IMR-90 (cell line): Measurements from ENCODE around the gene GATA2. TPM values are rescaled to one million over a fixed set of nuclear protein-coding genes. Genes with fewer than 3 reads are reported as not detected.

Experiments
- ATAC-seq: fragments of 200-7000 bp; cut with Tn5 transposase; 2 replicates; pipeline ENCODE4 v1.9.1; 2020; ENCODE audit warnings: low read depth, mild to moderate bottlenecking, moderate library complexity
- BruUV-seq: library from RNA; stranded (reverse); fragments of 400-500 nt; replicated peaks from 2 replicates; lab custom pipeline; 2021; lab: Mats Ljungman, UMichigan
- CTCF ChIA-PET: fragments of 300-600 bp; formaldehyde crosslinking; extraction: SDS; loops from one replicate; lab custom pipeline; 2021; ENCODE audit warnings: antibody characterized with exemption; lab: Yijun Ruan, JAX
- POLR2A ChIA-PET: fragments of 300-600 bp; sonication (Branson Sonifier 250); formaldehyde crosslinking; loops from one replicate; lab custom pipeline; 2022; ENCODE audit warnings: antibody characterized with exemption; ENCODE audit not compliant: unreplicated experiment; lab: Charles Lee
- DNase-seq: peaks from one replicate; pipeline ENCODE4 v3.0.0; 2013
- H2AFZ ChIP-seq: replicated peaks from 2 replicates; pipeline ENCODE3; 2013; ENCODE audit warnings: low read length, mild to moderate bottlenecking; ENCODE audit not compliant: poor library complexity
- H2AK5ac ChIP-seq: 2 replicates; pipeline ENCODE4 v1.6.1; 2013; ENCODE audit warnings: low read depth, low read length, inconsistent platforms
- H2AK9ac ChIP-seq: replicated peaks from 2 replicates; pipeline ENCODE3; 2013; ENCODE audit warnings: mild to moderate bottlenecking, low read depth, low read length, moderate library complexity; ENCODE audit not compliant: poor library complexity
- H2BK120ac ChIP-seq: 2 replicates; pipeline ENCODE4 v1.6.1; 2013; ENCODE audit warnings: low read depth, low read length, inconsistent platforms
- H2BK15ac ChIP-seq: 3 replicates; pipeline ENCODE4 v1.6.1; 2013; ENCODE audit warnings: low read depth, low read length, inconsistent platforms
- H2BK20ac ChIP-seq: 2 replicates; pipeline ENCODE4 v1.6.1; 2013; ENCODE audit warnings: low read depth, mild to moderate bottlenecking, inconsistent platforms, low read length, moderate library complexity
- H2BK5ac ChIP-seq: 2 replicates; pipeline ENCODE4 v1.6.1; 2013; ENCODE audit warnings: mild to moderate bottlenecking, low read depth, low read length, inconsistent platforms; ENCODE audit not compliant: poor library complexity, severe bottlenecking
- H3K14ac ChIP-seq: replicated peaks from 2 replicates; pipeline ENCODE4 v1.6.1; 2013; ENCODE audit warnings: low read depth, low read length, inconsistent platforms
- H3K18ac ChIP-seq: 2 replicates; pipeline ENCODE4 v1.6.1; 2013; ENCODE audit warnings: low read depth, low read length, control low read depth
- H3K23ac ChIP-seq: 2 replicates; pipeline ENCODE4 v1.6.1; 2013; ENCODE audit warnings: low read depth, low read length, inconsistent platforms
- H3K27ac ChIP-seq: 2 replicates; pipeline ENCODE4 v1.5.1; 2013; ENCODE audit warnings: mild to moderate bottlenecking, control low read depth, low read length; ENCODE audit not compliant: insufficient read depth
- H3K27me3 ChIP-seq: 2 replicates; pipeline ENCODE4 v1.6.1; 2013; ENCODE audit warnings: low read length; ENCODE audit not compliant: control insufficient read depth, insufficient read depth
- H3K36me3 ChIP-seq: 2 replicates; pipeline ENCODE4 v1.6.1; 2013; ENCODE audit warnings: low read length, mixed read lengths; ENCODE audit not compliant: control insufficient read depth, insufficient read depth
- H3K4ac ChIP-seq: 2 replicates; pipeline ENCODE4 v1.6.1; 2013; ENCODE audit warnings: low read depth, low read length, inconsistent platforms
- H3K4me1 ChIP-seq: 2 replicates; pipeline ENCODE4 v1.6.1; 2013; ENCODE audit warnings: low read length, mixed read lengths; ENCODE audit not compliant: control insufficient read depth, insufficient read depth
- H3K4me2 ChIP-seq: 2 replicates; pipeline ENCODE4 v1.6.1; 2013; ENCODE audit warnings: low read depth, mild to moderate bottlenecking, control low read depth, low read length, moderate library complexity
- H3K4me3 ChIP-seq: 2 replicates; pipeline ENCODE4 v1.5.1; 2013; ENCODE audit warnings: low read depth, mild to moderate bottlenecking, control low read depth, low read length, moderate library complexity; ENCODE audit not compliant: insufficient read depth
- H3K56ac ChIP-seq: 2 replicates; pipeline ENCODE4 v1.6.1; 2013; ENCODE audit warnings: low read length, inconsistent platforms; ENCODE audit not compliant: insufficient read depth; ENCODE audit errors: extremely low read depth
- H3K79me1 ChIP-seq, 2 experiments: 2 replicates each; pipeline ENCODE4 v1.6.1; 2013; ENCODE audit warnings: low read length in 2 of 2, inconsistent platforms in 1 of 2, low read depth in 1 of 2
- H3K9ac ChIP-seq: 2 replicates; pipeline ENCODE4 v1.6.1; 2013; ENCODE audit warnings: low read depth, low read length, control low read depth
- H3K9me1 ChIP-seq: 2 replicates; pipeline ENCODE4 v1.6.1; 2013; ENCODE audit warnings: low read length, inconsistent platforms; ENCODE audit not compliant: insufficient read depth
- H3K9me3 ChIP-seq: 2 replicates; pipeline ENCODE4 v1.6.1; 2013; ENCODE audit warnings: low read length; ENCODE audit not compliant: control insufficient read depth, insufficient read depth
- H4K20me1 ChIP-seq: 2 replicates; pipeline ENCODE4 v1.6.1; 2013; ENCODE audit warnings: low read length, inconsistent platforms; ENCODE audit not compliant: insufficient read depth
- H4K5ac ChIP-seq: 2 replicates; pipeline ENCODE4 v1.6.1; 2013; ENCODE audit warnings: mild to moderate bottlenecking, low read depth, low read length, control low read depth
- H4K8ac ChIP-seq, 2 experiments: 2 replicates each; pipeline ENCODE4 v1.6.1; 2013; ENCODE audit warnings: low read depth in 2 of 2, low read length in 2 of 2, control low read depth in 1 of 2, inconsistent platforms in 1 of 2
- H4K91ac ChIP-seq: 2 replicates; pipeline ENCODE4 v1.6.1; 2013; ENCODE audit warnings: low read depth, low read length, inconsistent platforms; ENCODE audit not compliant: insufficient read depth
- CHD1 ChIP-seq: IDR thresholded peaks from 2 replicates; pipeline ENCODE4 v1.6.1; 2012; ENCODE audit warnings: low read depth, low read length, improper control_type of control experiment
- MAFK ChIP-seq: IDR thresholded peaks from 2 replicates; pipeline ENCODE4 v1.6.1; 2012; ENCODE audit warnings: low read depth, low read length, improper control_type of control experiment
- WGBS, 2 experiments: methylation state at CpG; one replicate each; pipeline versions ENCODE4 v1.1.5 to v1.1.7; 2013; ENCODE audit warnings: missing lambda C conversion rate in 2 of 2; ENCODE audit not compliant: insufficient read length in 1 of 2; ENCODE audit errors: extremely low coverage in 2 of 2; 5-methylcytosine and 5-hydroxymethylcytosine counted together
- dilution Hi-C: fragments of 300-500 bp; cut with HindIII; formaldehyde crosslinking; loops from one replicate; pipeline ENCODE4 v1.14.3; 2018; ENCODE audit warnings: low sequenced_read_pairs; ENCODE audit not compliant: unreplicated experiment
- in situ Hi-C: fragments of 300-500 bp; cut with MboI; formaldehyde crosslinking; loops from 3 replicates; pipeline ENCODE4 v1.14.3; 2019; ENCODE audit warnings: low sequenced_read_pairs, inconsistent platforms, mixed read lengths
- intact Hi-C: fragments of 100-400 bp; cut with micrococcal nuclease; formaldehyde crosslinking; loops from 2 replicates; pipeline ENCODE4 v1.10.0; 2022
- polyA plus RNA-seq, 3 experiments: library from polyadenylated mRNA; depleted of rRNA; stranded (reverse); fragments of >200 nt; gene quantifications; 2 replicates each; pipeline ENCODE4 v1.2.3, GENCODE V29; 2012; ENCODE audit warnings: low replicate concordance in 1 of 3
- total RNA-seq: library from RNA; depleted of rRNA; stranded (reverse); fragments of >200 nt; gene quantifications from 2 replicates; pipeline ENCODE4 v1.2.3, GENCODE V29; 2012

The GATA2 gene
- total and polyA plus RNA-seq, 2 of the 4 experiments (the other 2 are of a cell fraction), result 2.2 to 13.5 TPM

DNA sequence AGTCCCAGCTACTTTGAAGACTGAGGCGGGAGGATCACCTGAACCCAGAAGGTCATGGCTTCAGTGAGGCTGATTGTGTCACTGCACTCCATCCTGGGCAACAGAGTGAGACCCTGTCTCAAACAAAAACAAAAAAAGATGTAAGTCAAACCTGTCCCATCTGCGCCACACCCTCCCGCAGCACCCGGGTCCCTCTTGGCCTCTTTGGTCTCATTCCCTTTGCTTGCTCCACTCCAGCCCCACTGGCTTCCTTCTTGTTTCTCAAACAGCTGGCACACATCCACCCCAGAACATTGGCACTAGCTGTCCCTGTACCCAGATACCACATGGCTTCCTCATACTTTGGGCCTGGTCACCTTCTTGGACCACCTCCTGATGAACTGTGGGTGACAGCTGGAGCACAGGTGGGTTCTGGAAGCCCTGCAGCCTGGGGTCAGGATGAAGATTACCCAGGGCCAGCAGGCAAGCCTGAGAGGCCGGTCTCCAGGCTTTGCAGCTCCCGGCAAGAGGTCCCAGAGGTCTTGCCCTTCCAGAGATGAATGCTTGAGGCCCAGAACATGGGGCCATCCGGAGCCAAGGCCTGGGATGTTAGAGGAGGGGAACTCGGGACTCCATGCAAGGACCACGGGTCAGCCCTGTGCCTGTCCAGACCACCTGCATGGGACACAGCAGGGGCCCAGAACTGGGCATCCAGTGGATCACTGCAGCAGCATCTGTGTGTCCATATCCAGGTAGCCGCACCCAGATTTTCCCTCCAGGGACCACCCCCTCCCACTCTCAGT, 10.9 kb upstream of the GATA2 start:
- H2AK5ac ChIP-seq, result no peak overlapping the region
- no peak overlapping the region for H3K4ac ChIP-seq
- no peak overlapping the region for H3K4me2 ChIP-seq
- no peak overlapping the region for H3K4me3 ChIP-seq
- TF ChIP-seq CHD1 (no peak), MAFK (no peak)
- H3K18ac ChIP-seq, result no peak overlapping the region
- no peak overlapping the region for H2BK120ac ChIP-seq
- no peak overlapping the region for H2BK15ac ChIP-seq
- no peak overlapping the region for H2AK9ac ChIP-seq
- H4K8ac ChIP-seq, result no peak overlapping the region
- in situ Hi-C loops, result loop anchor here (5.0 kb wide), 1 partner anchor 72 kb away; no protein-coding TSS in a partner anchor
- H3K9ac ChIP-seq, result no peak overlapping the region
- ATAC-seq (no peak), DNase-seq (no peak)
- H3K9me1 ChIP-seq, result no peaks in the 10 kb centered on the region
- peaks cover 2% of the 10 kb centered on the region; the same call in 1 of the 2 replicates for H3K9me3 ChIP-seq
- dilution Hi-C loops, result no loop called here
- H3K56ac ChIP-seq, result no peak overlapping the region
- intact Hi-C loops, result loop anchor here (5.0 kb wide), 1 partner anchor 78 kb away; no protein-coding TSS in a partner anchor
- H3K36me3 ChIP-seq, result no peaks in the 10 kb centered on the region
- no peak overlapping the region for H4K91ac ChIP-seq
- no peak overlapping the region for H3K27ac ChIP-seq
- H3K79me1 ChIP-seq, result no peaks in the 10 kb centered on the region
- H3K14ac ChIP-seq, result no peak overlapping the region
- H4K20me1 ChIP-seq, result no peaks in the 10 kb centered on the region
- 98% methylated on average over 5 of the region's 10 CpGs; no CpG with 5 or more reads in 1 of the 2 experiments for WGBS, 2 experiments
- H3K4me1 ChIP-seq, result no peaks in the 10 kb centered on the region
- no peak overlapping the region for H4K5ac ChIP-seq
- no TSS peak for BruUV-seq
- CTCF ChIA-PET, result interaction anchor here (0.5 kb wide), 1 partner anchor 9 kb away, joined by 4 read pairs; no protein-coding TSS in a partner anchor
- H3K23ac ChIP-seq, result no peak overlapping the region
- H2BK20ac ChIP-seq, result no peak overlapping the region
- no peak overlapping the region for H2AFZ ChIP-seq
- POLR2A ChIA-PET, result no interaction called here
- no peak overlapping the region for H2BK5ac ChIP-seq
- peaks cover 3% of the 10 kb centered on the region; the same call in 1 of the 2 replicates for H3K27me3 ChIP-seq
